ENCODE data around the gene PCID2.

GRCh38 chr13:113219256-113219940 lies 10.9 kb upstream of the PCID2 start:
- no peak for TF ChIP-seq POLR2A (IDR thresholded peaks at IDR 0.05; ENCODE audit: extremely low read depth, insufficient read length)
- TF ChIP-seq CTCF (IDR thresholded peaks at IDR 0.05; ENCODE audit: low read depth, low read length) = no peak
